Heart right ventricle (tissue), 16 donors: ENCODE results near the gene OTUB1. TPM values are rescaled to one million over a fixed set of nuclear protein-coding genes. Genes with fewer than 3 reads are reported as not detected.

ENCODE experiments used
- ATAC-seq, 8 donors: fragments of 200-7000 bp; cut with Tn5 transposase; one replicate each; pipeline ENCODE4 v1.9.1; 2020; ENCODE audit warnings: mild to moderate bottlenecking in 8 of 8, moderate library complexity in 8 of 8, moderate number of reproducible peaks in 1 of 8
- DNase-seq, 2 donors: peaks; one replicate each; pipeline ENCODE4 v3.0.0-alpha.2; 2020
- H3K27ac ChIP-seq, 10 donors: fragments of 200-600 bp; sonication (generic) in 2 of 10; one replicate each; pipeline versions ENCODE4 v1.5.0 to v1.8.0; 2020 to 2022; ENCODE audit warnings: mild to moderate bottlenecking in 3 of 10
- H3K27me3 ChIP-seq, 7 donors: fragments of 200-600 bp; one replicate each; pipeline ENCODE4 v1.8.0; 2021 to 2022; ENCODE audit warnings: mild to moderate bottlenecking in 2 of 7
- H3K36me3 ChIP-seq, 9 donors: fragments of 200-600 bp; sonication (generic) in 1 of 9; one replicate each; pipeline versions ENCODE4 v1.5.0 to v1.8.0; 2020 to 2022; ENCODE audit warnings: mild to moderate bottlenecking in 2 of 9
- H3K4me1 ChIP-seq, 9 donors: fragments of 200-600 bp; sonication (generic) in 1 of 9; one replicate each; pipeline versions ENCODE4 v1.5.0 to v1.8.0; 2020 to 2022; ENCODE audit warnings: mild to moderate bottlenecking in 4 of 9
- H3K4me3 ChIP-seq, 10 donors: fragments of 200-600 bp; sonication (generic) in 2 of 10; one replicate each; pipeline versions ENCODE4 v1.5.0 to v1.8.0; 2020 to 2022; ENCODE audit warnings: mild to moderate bottlenecking in 7 of 10, moderate library complexity in 2 of 10
- H3K9me3 ChIP-seq, 11 donors: fragments of 200-600 bp in 10 of 11; sonication (generic) in 2 of 11; one replicate each; pipeline versions ENCODE4 v1.5.0 to v1.8.0; 2013 to 2022; ENCODE audit warnings: mild to moderate bottlenecking in 2 of 11, control low read depth in 1 of 11, moderate library complexity in 1 of 11
- WGBS, 2 donors: extraction: QIAGEN DNeasy Blood & Tissue Kit; methylation state at CpG; one replicate each; pipeline ENCODE4 v1.1.7; 2013; ENCODE audit warnings: inconsistent platforms in 1 of 2; 5-methylcytosine and 5-hydroxymethylcytosine counted together
- intact Hi-C, 10 donors: fragments of 100-400 bp; cut with DNase I; formaldehyde crosslinking; loops; one replicate each; pipeline versions ENCODE4 v1.11.1 to v1.14.2; 2022
- polyA plus RNA-seq, 2 donors: library from polyadenylated mRNA; stranded (reverse); fragments of 200-250 nt; gene quantifications; one replicate each; pipeline ENCODE4 v1.2.3, GENCODE V29; 2013
- total RNA-seq, 10 donors: library from RNA; stranded (reverse); fragmentation: NEBNext Ultra II Directional in 3 of 10; extraction: Animal tissue kit (Norgen Biotek cat#: 25700) in 3 of 10; gene quantifications; one replicate each; pipeline versions ENCODE4 v1.2.1 to v1.2.4, GENCODE V29; 2021 to 2023
- TF ChIP-seq, protein P1 (sequence below), 9 donors: fragments of 200-600 bp; sonication (generic) in 2 of 9; IDR thresholded peaks; one replicate each; pipeline versions ENCODE4 v1.5.0 to v1.8.0; 2021 to 2022; ENCODE audit warnings: antibody characterized with exemption in 9 of 9, mild to moderate bottlenecking in 5 of 9, moderate library complexity in 1 of 9
- donor health status: Arrhythmogenic right ventricular cardiomyopathy.
- donor health status: ischemic (EF 13 %, LVEDD 7.1; RV severe dilation, severe dysfunction).
- donor health status: healthy with polysubstance abuse.
- donor health status: DM: no; HTN: yes; CAD: no.
- donor health status: DM: no; HTN: no; CAD: no.
- donor health status: ischemic (EF 25% LVEDD 6.9; RV normal size, moderate dysfunction).
- donor health status: ischemic (EF 25% LVEDD 5.7; RV mildly dilated, moderate dysfunction).
- donor health status: healthy.
- donor health status: DM: yes; HTN: yes; CAD: no.
- donor health status: Ischemic cardiomyopathy.
- donor health status: ischemic (EF 35%, LVEDD 5.7; RV mildly dilated, moderate dysfunction).
- donor health status: nonischemic (EF 11% LVEDD 7.7; RV severe dilation, severe dysfunction).
- donor health status: DM: yes; HTN: yes; CAD: no.
- donor health status: PGD.
- donor health status: ischemic (EF 29% LVEDD 5.4; RV normal size, mild dysfunction).
- donor health status: nonischemic (EF 23%, LVEDD 6.1; RV moderate dilation, normal function).

The OTUB1 gene
- total and polyA plus RNA-seq, 12 donors, result 34.9 to 87.0 (median 49.8) TPM

DNA sequence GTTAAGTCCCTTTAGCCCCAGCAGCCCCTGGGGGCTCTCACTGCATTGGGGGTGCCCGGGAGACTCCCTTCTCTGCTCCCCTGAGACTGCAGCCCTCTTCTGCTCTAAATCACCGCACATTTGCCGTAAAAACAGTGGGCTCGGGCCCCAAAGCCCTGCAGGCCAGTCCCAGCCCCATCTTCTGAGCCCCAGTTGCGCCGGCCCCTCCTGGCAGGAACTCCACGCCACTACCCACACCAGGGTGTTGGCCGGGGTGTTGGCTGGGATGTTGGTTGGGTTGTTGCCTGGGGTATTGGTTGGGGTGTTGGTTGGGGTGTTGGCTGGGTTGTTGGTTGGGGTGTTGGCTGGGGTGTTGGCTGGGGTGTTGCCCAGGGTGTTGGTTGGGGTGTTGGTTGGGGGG is 23.5 kb downstream of the OTUB1 start:
- WGBS, 2 donors, result 98 to 100% methylated on average over 8 of the region's 8 CpGs
- TF ChIP-seq, protein P1, sequence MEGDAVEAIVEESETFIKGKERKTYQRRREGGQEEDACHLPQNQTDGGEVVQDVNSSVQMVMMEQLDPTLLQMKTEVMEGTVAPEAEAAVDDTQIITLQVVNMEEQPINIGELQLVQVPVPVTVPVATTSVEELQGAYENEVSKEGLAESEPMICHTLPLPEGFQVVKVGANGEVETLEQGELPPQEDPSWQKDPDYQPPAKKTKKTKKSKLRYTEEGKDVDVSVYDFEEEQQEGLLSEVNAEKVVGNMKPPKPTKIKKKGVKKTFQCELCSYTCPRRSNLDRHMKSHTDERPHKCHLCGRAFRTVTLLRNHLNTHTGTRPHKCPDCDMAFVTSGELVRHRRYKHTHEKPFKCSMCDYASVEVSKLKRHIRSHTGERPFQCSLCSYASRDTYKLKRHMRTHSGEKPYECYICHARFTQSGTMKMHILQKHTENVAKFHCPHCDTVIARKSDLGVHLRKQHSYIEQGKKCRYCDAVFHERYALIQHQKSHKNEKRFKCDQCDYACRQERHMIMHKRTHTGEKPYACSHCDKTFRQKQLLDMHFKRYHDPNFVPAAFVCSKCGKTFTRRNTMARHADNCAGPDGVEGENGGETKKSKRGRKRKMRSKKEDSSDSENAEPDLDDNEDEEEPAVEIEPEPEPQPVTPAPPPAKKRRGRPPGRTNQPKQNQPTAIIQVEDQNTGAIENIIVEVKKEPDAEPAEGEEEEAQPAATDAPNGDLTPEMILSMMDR (IDR thresholded peaks at IDR 0.05), result no peak
- DNase-seq (no peak), ATAC-seq (no peak)
- no peaks in the 10 kb centered on the region for H3K9me3 ChIP-seq
- peaks cover 0 to 33% (median 0%) of the 10 kb centered on the region in 7 donors for H3K27me3 ChIP-seq
- no peaks in the 10 kb centered on the region for H3K36me3 ChIP-seq
- intact Hi-C loops, result loop anchor here in 2 of 10 donors (2.0 to 5.0 kb wide), 2 partner anchors 43 to 63 kb away; no protein-coding TSS in a partner anchor
- H3K4me3 ChIP-seq, result no peak overlapping the region
- peaks cover 0 to 19% (median 17%) of the 10 kb centered on the region in 9 donors for H3K4me1 ChIP-seq
- no peak overlapping the region for H3K27ac ChIP-seq

DNA sequence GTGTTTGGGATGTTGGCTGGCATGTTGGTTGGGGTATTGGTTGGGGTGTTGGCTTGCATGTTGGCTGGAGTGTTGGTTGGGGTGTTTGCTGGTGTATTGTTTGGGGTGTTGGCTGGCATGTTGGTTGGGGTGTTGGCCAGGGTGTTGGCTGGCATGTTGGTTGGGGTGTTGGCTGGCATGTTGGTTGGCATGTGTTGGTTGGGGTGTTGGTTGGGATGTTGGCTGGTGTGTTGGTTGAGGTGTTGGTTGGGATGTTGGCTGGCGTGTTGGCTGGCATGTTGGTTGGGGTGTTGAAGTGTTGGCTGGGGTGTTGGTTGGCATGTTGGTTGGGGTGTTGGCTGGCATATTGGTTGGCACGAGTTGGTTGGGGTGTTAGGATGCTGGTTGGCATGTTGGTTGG is 24.5 kb downstream of the OTUB1 start:
- intact Hi-C loops, result loop anchor here in 1 of 10 donors (5.0 kb wide), 1 partner anchor 42 kb away; no protein-coding TSS in a partner anchor
- Histone ChIP-seq H3K9me3 (no peaks in the 10 kb centered on the region), H3K4me3 (no peak overlapping the region), H3K4me1 (peaks cover 0 to 19% (median 17%) of the 10 kb centered on the region in 9 donors), H3K27me3 (peaks cover 0 to 26% (median 0%) of the 10 kb centered on the region in 7 donors), H3K36me3 (no peaks in the 10 kb centered on the region), H3K27ac (no peak overlapping the region)
- ATAC-seq (no peak), DNase-seq (no peak)
- WGBS, 2 donors, result 94 to 100% methylated on average over 2 of the region's 2 CpGs
- TF ChIP-seq, protein P1 (IDR thresholded peaks at IDR 0.05), result no peak

DNA sequence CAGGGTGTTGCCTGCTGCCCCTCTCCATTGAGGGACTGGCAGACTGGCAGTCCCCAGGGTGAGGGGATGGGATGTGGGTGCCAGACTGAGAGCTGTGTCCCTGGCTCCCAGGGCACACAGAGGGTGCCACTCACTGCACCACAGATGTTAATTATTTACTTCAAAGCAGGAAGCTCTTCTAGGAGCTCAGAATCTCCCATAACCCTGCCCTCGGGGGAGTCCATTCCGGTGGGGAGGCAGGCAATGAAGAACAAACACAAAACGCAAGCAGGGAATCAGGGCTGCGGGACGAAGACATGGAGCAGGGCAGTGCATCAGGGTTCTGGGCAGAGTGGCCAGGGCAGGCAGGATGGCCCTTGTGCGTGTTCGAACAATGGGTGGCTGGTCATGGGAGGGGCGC is 25.1 kb downstream of the OTUB1 start:
- Histone ChIP-seq H3K36me3 (no peaks in the 10 kb centered on the region), H3K9me3 (no peaks in the 10 kb centered on the region), H3K27ac (no peak overlapping the region), H3K27me3 (peaks cover 0 to 22% (median 0%) of the 10 kb centered on the region in 7 donors), H3K4me1 (peaks cover 0 to 19% (median 17%) of the 10 kb centered on the region in 9 donors), H3K4me3 (no peak overlapping the region)
- intact Hi-C loops, result loop anchor here in 1 of 10 donors (5.0 kb wide), 1 partner anchor 41 kb away; no protein-coding TSS in a partner anchor
- no peak for ATAC-seq
- 94 to 95% methylated on average over 8 of the region's 8 CpGs for WGBS, 2 donors
- no peak for DNase-seq
- TF ChIP-seq, protein P1 (IDR thresholded peaks at IDR 0.05), result no peak

DNA sequence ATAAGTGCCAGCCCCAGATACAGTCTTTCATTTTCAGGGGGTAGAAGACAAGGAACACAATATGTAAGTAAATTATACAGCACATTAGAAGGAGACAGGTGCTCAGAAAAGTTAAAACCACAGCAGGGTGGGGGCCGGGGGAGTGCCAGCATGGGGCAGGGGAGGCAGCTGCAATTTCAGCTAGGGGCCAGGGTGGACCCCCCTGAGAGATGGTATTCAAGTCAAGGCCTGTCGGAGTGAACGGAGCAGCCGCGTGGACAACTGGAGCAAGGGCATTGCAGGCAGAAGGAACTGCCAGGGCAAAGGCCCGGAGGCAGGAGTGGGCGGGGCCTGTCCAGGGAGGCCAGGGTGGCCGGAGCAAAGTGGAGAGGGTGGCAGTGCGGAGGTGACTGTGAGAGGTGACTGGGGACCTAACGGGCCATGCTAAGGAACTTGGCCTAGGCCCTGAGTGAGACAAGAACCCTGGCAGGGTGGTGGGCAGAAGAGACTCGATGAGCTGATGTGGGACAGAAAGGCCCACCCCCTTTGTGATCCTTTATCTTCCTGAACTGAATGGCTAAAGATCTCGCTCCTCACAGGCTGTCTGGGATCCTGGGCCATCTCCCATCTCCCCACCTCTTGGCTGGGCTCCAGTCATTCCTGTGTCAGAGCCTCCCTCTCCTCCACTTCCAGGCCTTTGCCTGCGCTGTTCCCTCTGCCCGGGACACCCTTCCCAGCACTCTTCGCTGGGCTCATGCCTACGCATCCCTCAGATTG is 27.1 kb downstream of the OTUB1 start:
- DNase-seq (no peak), ATAC-seq (no peak)
- TF ChIP-seq, protein P1 (IDR thresholded peaks at IDR 0.05), result no peak
- Histone ChIP-seq H3K4me1 (peaks cover 0 to 11% (median 7%) of the 10 kb centered on the region in 9 donors), H3K27me3 (peaks cover 0 to 5% (median 0%) of the 10 kb centered on the region in 7 donors), H3K36me3 (no peaks in the 10 kb centered on the region), H3K4me3 (no peak overlapping the region), H3K27ac (no peak overlapping the region), H3K9me3 (no peaks in the 10 kb centered on the region)
- WGBS, 2 donors, result 93% methylated on average over 16 of the region's 16 CpGs
- intact Hi-C loops, result loop anchor here in 1 of 10 donors (5.0 kb wide), 1 partner anchor 39 kb away; no protein-coding TSS in a partner anchor
